Karpas-422 (cell line): ENCODE data around the gene GRM4. TPM values are rescaled to one million over a fixed set of nuclear protein-coding genes. Genes with fewer than 3 reads are reported as not detected.
"Not testable (repeated sequence)": the region's sequence is repeated elsewhere in the genome, so short reads cannot be mapped to it uniquely, and the experiment has no call there.

Experiments
- DNase-seq: peaks from one replicate; pipeline ENCODE4 v3.0.0-alpha.2; 2015
- H2AFZ ChIP-seq: fragments of 200-600 bp; sonication (generic); 2 replicates; pipeline ENCODE4 v1.6.1; 2014; ENCODE audit warnings: antibody characterized with exemption, low read length, mixed read lengths
- H3K27ac ChIP-seq: fragments of 200-600 bp; sonication (generic); 2 replicates; pipeline ENCODE4 v1.5.1; 2014; ENCODE audit warnings: mild to moderate bottlenecking, low read length, moderate library complexity
- H3K27me3 ChIP-seq: fragments of 200-600 bp; sonication (generic); 2 replicates; pipeline ENCODE4 v1.6.1; 2014; ENCODE audit warnings: low read length, mixed read lengths
- H3K36me3 ChIP-seq: fragments of 200-600 bp; sonication (generic); 2 replicates; pipeline ENCODE4 v1.6.1; 2014; ENCODE audit warnings: low read length, mixed read lengths; ENCODE audit not compliant: insufficient read depth
- H3K4me1 ChIP-seq: fragments of 200-600 bp; sonication (generic); 2 replicates; pipeline ENCODE4 v1.6.1; 2014; ENCODE audit warnings: mild to moderate bottlenecking, low read length, mixed read lengths
- H3K4me2 ChIP-seq: fragments of 200-600 bp; sonication (generic); 2 replicates; pipeline ENCODE4 v1.6.1; 2014; ENCODE audit warnings: low read length, low read depth, mild to moderate bottlenecking; ENCODE audit not compliant: poor library complexity, severe bottlenecking
- H3K4me3 ChIP-seq: fragments of 200-600 bp; sonication (generic); 2 replicates; pipeline ENCODE4 v1.5.1; 2014; ENCODE audit warnings: mild to moderate bottlenecking, antibody characterized with exemption, low read length, mixed read lengths
- H3K79me2 ChIP-seq: fragments of 200-600 bp; sonication (generic); 2 replicates; pipeline ENCODE4 v1.6.1; 2014; ENCODE audit warnings: mild to moderate bottlenecking, low read length, mixed read lengths
- H3K9ac ChIP-seq: fragments of 200-600 bp; sonication (generic); 2 replicates; pipeline ENCODE4 v1.6.0; 2014; ENCODE audit warnings: low read length
- H3K9me2 ChIP-seq: fragments of 200-600 bp; sonication (generic), shearing (Covaris generic); replicated peaks from 2 replicates; pipeline ENCODE4 v1.6.0; 2014; ENCODE audit warnings: mild to moderate bottlenecking, low read length, moderate library complexity; ENCODE audit not compliant: insufficient read depth
- H3K9me3 ChIP-seq: fragments of 300-700, 200-600 bp; sonication (generic); 2 replicates; pipeline ENCODE4 v1.6.1; 2014; ENCODE audit warnings: low read length, mixed read lengths
- H4K20me1 ChIP-seq: fragments of 200-600 bp; sonication (generic); 2 replicates; pipeline ENCODE4 v1.6.1; 2014; ENCODE audit warnings: mild to moderate bottlenecking, antibody characterized with exemption, low read length, low read depth; ENCODE audit not compliant: insufficient read depth
- total RNA-seq: library from RNA; depleted of rRNA; stranded (reverse); fragments of >200 nt; shearing (Covaris generic); gene quantifications from 2 replicates; pipeline ENCODE4 v1.2.3, GENCODE V29; 2014; ENCODE audit warnings: low replicate concordance

GRM4 gene
- total RNA-seq, 1 experiment from 2014 or later, result not detected

- Histone ChIP-seq H3K36me3 (no peaks in the 10 kb centered on the region), H3K4me3 (no peak overlapping the region), H2AFZ (no peak overlapping the region), H3K9ac (no peak overlapping the region), H3K79me2 (no peaks in the 10 kb centered on the region), H3K4me2 (no peak overlapping the region), H3K9me3 (no peaks in the 10 kb centered on the region), H4K20me1 (no peaks in the 10 kb centered on the region), H3K4me1 (peaks cover 4% of the 10 kb centered on the region), H3K27me3 (no peaks in the 10 kb centered on the region), H3K27ac (no peak overlapping the region), H3K9me2 (no peaks in the 10 kb centered on the region)
- DNase-seq, result no peak
Measured at GRCh38 chr6:34044945-34045595, 100.8 kb downstream of the GRM4 start.

- H3K9me3 ChIP-seq, result no peaks in the 10 kb centered on the region
- no peak for DNase-seq
- no peak overlapping the region for H3K4me2 ChIP-seq
- no peaks in the 10 kb centered on the region for H3K27me3 ChIP-seq
- peaks cover 4% of the 10 kb centered on the region for H3K4me1 ChIP-seq
- H3K27ac ChIP-seq, result no peak overlapping the region
- no peak overlapping the region for H3K9ac ChIP-seq
- H3K79me2 ChIP-seq, result no peaks in the 10 kb centered on the region
- no peaks in the 10 kb centered on the region for H4K20me1 ChIP-seq
- H3K9me2 ChIP-seq, result no peaks in the 10 kb centered on the region
- H2AFZ ChIP-seq, result no peak overlapping the region
- no peaks in the 10 kb centered on the region for H3K36me3 ChIP-seq
- H3K4me3 ChIP-seq, result no peak overlapping the region
Measured at GRCh38 chr6:34043359-34043758, 102.5 kb downstream of the GRM4 start.

DNA sequence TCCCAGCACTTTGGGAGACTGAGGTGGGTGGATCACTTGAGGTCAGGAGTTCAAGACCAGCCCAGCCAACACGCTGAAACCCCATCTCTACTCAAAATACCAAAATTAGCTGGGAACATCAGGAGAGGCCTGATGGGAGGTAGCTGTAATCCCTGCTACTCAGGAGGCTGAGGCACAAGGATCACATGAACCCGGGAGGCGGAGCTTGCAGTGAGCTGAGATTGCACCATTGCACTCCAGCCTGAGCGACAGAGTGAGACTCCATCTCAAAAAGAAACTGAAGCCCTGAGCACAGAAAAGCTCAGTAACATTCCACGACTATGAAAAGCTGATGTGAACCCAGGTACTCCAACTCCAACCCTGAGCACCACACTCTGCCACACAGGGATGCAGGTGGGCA is 103.9 kb downstream of the GRM4 start:
- not testable (repeated sequence) for H3K9ac ChIP-seq, DNase-seq, H3K27me3 ChIP-seq, H3K4me3 ChIP-seq, H3K4me1 ChIP-seq, H4K20me1 ChIP-seq, H2AFZ ChIP-seq, H3K4me2 ChIP-seq, H3K9me2 ChIP-seq, H3K9me3 ChIP-seq, H3K27ac ChIP-seq, H3K79me2 ChIP-seq, H3K36me3 ChIP-seq

- Histone ChIP-seq H3K4me3 (no peak overlapping the region), H3K27ac (no peak overlapping the region)
Measured at GRCh38 chr6:34041385-34041784, 104.5 kb downstream of the GRM4 start.

GRCh38 chr6:34039943-34040342 is 105.9 kb downstream of the GRM4 start:
- H3K4me1 ChIP-seq, result peaks cover 13% of the 10 kb centered on the region
- no peak overlapping the region for H3K4me3 ChIP-seq
- no peak for DNase-seq
- no peak overlapping the region for H2AFZ ChIP-seq
- H3K9me2 ChIP-seq, result no peaks in the 10 kb centered on the region
- no peak overlapping the region for H3K4me2 ChIP-seq
- H3K9ac ChIP-seq, result no peak overlapping the region
- no peaks in the 10 kb centered on the region for H3K9me3 ChIP-seq
- H3K79me2 ChIP-seq, result no peaks in the 10 kb centered on the region
- H3K36me3 ChIP-seq, result no peaks in the 10 kb centered on the region
- no peaks in the 10 kb centered on the region for H3K27me3 ChIP-seq
- no peak overlapping the region for H3K27ac ChIP-seq
- no peaks in the 10 kb centered on the region for H4K20me1 ChIP-seq

More at GRCh38 chr6:34041385-34041784, 104.5 kb downstream of the GRM4 start:
- no peak for DNase-seq
- H3K4me2 ChIP-seq, result no peak overlapping the region
- no peaks in the 10 kb centered on the region for H3K9me2 ChIP-seq
- peaks cover 13% of the 10 kb centered on the region for H3K4me1 ChIP-seq
- H3K79me2 ChIP-seq, result no peaks in the 10 kb centered on the region
- H3K9me3 ChIP-seq, result no peaks in the 10 kb centered on the region
- no peak overlapping the region for H2AFZ ChIP-seq
- no peak overlapping the region for H3K9ac ChIP-seq
- H3K27me3 ChIP-seq, result no peaks in the 10 kb centered on the region
- H3K36me3 ChIP-seq, result no peaks in the 10 kb centered on the region
- no peaks in the 10 kb centered on the region for H4K20me1 ChIP-seq

DNA sequence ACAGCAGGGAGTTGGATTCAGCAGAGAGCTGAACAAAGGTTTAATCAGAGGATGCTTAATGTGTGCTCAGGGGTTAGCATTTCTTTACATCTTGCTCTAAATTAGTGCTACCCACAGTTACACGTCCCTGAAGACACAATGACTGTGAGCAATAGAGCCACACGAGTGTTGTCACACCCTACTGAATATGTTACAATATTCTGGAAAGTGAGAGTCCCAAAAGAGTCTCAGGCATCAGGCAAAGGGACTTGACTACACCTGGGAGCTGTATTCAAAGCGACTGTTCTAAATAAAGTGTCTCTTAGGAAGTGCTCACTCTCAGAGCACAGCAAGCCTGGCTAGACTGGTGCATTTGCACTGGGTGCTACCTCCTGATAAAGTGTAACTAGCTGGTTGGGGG is 108.7 kb downstream of the GRM4 start:
- H3K4me3 ChIP-seq, result no peak overlapping the region
- H3K9me3 ChIP-seq, result no peaks in the 10 kb centered on the region
- H3K9ac ChIP-seq, result no peak overlapping the region
- H3K4me2 ChIP-seq, result no peak overlapping the region
- no peak overlapping the region for H2AFZ ChIP-seq
- H3K4me1 ChIP-seq, result peaks cover 10% of the 10 kb centered on the region
- no peaks in the 10 kb centered on the region for H4K20me1 ChIP-seq
- no peaks in the 10 kb centered on the region for H3K36me3 ChIP-seq
- peak; percentile 53 for DNase-seq
- H3K9me2 ChIP-seq, result no peaks in the 10 kb centered on the region
- no peak overlapping the region for H3K27ac ChIP-seq
- H3K79me2 ChIP-seq, result no peaks in the 10 kb centered on the region
- no peaks in the 10 kb centered on the region for H3K27me3 ChIP-seq

GRCh38 chr6:34036357-34037069 is 109.4 kb downstream of the GRM4 start:
- no peak overlapping the region for H3K4me3 ChIP-seq
- no peaks in the 10 kb centered on the region for H4K20me1 ChIP-seq
- H3K27me3 ChIP-seq, result no peaks in the 10 kb centered on the region
- H3K36me3 ChIP-seq, result no peaks in the 10 kb centered on the region
- H3K27ac ChIP-seq, result no peak overlapping the region
- no peaks in the 10 kb centered on the region for H3K79me2 ChIP-seq
- H3K4me1 ChIP-seq, result peaks cover 16% of the 10 kb centered on the region
- H3K9me2 ChIP-seq, result no peaks in the 10 kb centered on the region
- H3K4me2 ChIP-seq, result no peak overlapping the region
- no peak overlapping the region for H3K9ac ChIP-seq
- DNase-seq, result no peak
- H3K9me3 ChIP-seq, result no peaks in the 10 kb centered on the region
- no peak overlapping the region for H2AFZ ChIP-seq

GRCh38 chr6:34035704-34036356 is 110.1 kb downstream of the GRM4 start:
- H3K4me1 ChIP-seq, result peaks cover 22% of the 10 kb centered on the region
- H3K9me2 ChIP-seq, result no peaks in the 10 kb centered on the region
- no peak overlapping the region for H3K9ac ChIP-seq
- H3K79me2 ChIP-seq, result no peaks in the 10 kb centered on the region
- H2AFZ ChIP-seq, result no peak overlapping the region
- no peak overlapping the region for H3K4me3 ChIP-seq
- H3K27me3 ChIP-seq, result no peaks in the 10 kb centered on the region
- H4K20me1 ChIP-seq, result no peaks in the 10 kb centered on the region
- no peaks in the 10 kb centered on the region for H3K36me3 ChIP-seq
- no peak overlapping the region for H3K27ac ChIP-seq
- DNase-seq, result no peak
- no peaks in the 10 kb centered on the region for H3K9me3 ChIP-seq
- H3K4me2 ChIP-seq, result no peak overlapping the region
